Transverse colon (tissue), 4 donors: Measurements from ENCODE around the gene CYB561.

Experiments used
- CTCF ChIP-seq, 5 experiments: fragments of 200-600 bp in 3 of 5; fragments of 450-650 bp in 2 of 5; sonication (generic) in 3 of 5; IDR thresholded peaks; 1 replicate in 2 of 5; 2 replicates in 3 of 5; pipeline ENCODE4 v1.5.1; 2016 to 2017; ENCODE audit warnings: antibody characterized with exemption in 5 of 5, inconsistent platforms in 3 of 5, mild to moderate bottlenecking in 2 of 5, moderate library complexity in 1 of 5
- POLR2A ChIP-seq: fragments of 450-650 bp; IDR thresholded peaks from one replicate; pipeline ENCODE4 v1.6.1; 2016; ENCODE audit warnings: antibody characterized with exemption, mild to moderate bottlenecking, moderate library complexity
- POLR2AphosphoS5 ChIP-seq, 3 donors: sonication (generic); formaldehyde crosslinking; IDR thresholded peaks; one replicate each; pipeline ENCODE4 v1.6.1; 2016; ENCODE audit warnings: antibody characterized with exemption in 3 of 3

- TF ChIP-seq POLR2AphosphoS5 (IDR thresholded peaks at IDR 0.05) (no peak), CTCF (IDR thresholded peaks at IDR 0.05) (peak; percentile 11 to 38 (median 18)), POLR2A (peak; percentile 45)
Observed at GRCh38 chr17:63446753-63447470, 806 bp upstream of the CYB561 start.
